DMS153 treated with DMSO at 0.1 percent for 48 hours (cell line): ENCODE measurements around the gene LRRC3B.
"Not testable (repeated sequence)": the region's sequence is repeated elsewhere in the genome, so short reads cannot be mapped to it uniquely, and the experiment has no call there.

ENCODE experiments used
- DNase-seq: peaks from one replicate; lab custom pipeline; 2025; ENCODE audit not compliant: unreplicated experiment; lab: John Stamatoyannopoulos, UW

The LRRC3B gene, protein sequence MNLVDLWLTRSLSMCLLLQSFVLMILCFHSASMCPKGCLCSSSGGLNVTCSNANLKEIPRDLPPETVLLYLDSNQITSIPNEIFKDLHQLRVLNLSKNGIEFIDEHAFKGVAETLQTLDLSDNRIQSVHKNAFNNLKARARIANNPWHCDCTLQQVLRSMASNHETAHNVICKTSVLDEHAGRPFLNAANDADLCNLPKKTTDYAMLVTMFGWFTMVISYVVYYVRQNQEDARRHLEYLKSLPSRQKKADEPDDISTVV

DNA sequence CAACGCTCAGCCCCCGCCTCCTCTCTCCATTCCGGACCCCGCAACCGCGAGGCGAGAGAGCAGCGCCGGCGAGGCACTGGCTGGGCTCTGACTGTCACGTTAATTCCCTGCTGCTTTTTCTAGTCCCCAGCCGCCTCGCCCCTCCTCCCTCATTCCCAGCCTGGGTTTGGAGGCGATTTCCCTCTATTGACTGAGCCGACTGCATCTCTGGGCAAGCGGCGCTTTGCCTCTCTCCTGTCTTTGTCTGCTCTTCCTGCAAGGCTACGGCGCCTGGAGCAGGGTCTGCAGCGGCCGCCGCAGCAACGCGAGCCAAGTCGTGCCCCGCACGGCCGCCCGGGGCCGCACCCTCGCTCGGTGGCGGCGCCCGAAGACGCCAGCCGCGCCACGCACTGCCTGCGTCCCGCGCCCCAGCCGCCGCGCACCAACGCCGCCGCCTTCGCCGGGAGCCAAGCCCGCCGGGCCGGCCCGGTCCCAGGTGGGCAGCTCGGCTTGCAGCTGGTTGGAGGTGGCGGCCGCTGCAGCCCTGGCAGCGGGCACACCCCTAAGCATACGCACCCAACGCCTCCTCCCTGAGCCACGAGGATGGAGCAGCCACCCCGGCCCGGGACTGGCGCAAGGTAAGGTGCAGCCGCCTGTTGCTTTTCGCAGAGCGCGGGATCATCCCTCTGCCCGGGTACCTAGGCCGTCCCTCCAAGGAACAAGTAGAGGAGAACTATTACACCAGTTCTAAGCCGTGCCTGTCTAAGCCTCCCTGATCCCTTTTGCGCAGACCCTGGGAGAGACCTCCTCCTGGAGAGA lies at the start of gene LRRC3B:
TSS of gene LRRC3B (plus strand) at position 152 of the 798 bp plus-strand sequence. CDS start 86,901 bp downstream, outside the sequence.
- DNase-seq, result no peak

DNA sequence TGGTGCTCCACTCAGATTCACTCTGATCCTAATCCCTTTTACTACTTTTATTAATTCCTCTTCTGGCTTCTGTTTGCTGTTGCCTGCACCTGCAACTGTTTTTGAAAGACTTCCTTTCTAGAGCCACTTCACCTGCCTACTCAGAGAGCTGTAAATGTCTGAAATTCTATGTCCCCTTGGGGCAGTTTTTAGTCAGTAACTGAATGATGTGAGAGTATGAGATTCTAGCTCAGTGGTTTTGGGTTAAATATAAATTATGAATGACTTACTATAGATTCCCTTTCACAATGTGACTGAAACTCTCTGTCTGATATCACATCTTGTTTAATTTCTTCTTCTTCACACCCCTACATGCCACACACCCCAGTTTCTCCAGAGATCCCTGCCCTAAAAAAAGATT lies 47.8 kb upstream of the LRRC3B start:
- no peak for DNase-seq

DNA sequence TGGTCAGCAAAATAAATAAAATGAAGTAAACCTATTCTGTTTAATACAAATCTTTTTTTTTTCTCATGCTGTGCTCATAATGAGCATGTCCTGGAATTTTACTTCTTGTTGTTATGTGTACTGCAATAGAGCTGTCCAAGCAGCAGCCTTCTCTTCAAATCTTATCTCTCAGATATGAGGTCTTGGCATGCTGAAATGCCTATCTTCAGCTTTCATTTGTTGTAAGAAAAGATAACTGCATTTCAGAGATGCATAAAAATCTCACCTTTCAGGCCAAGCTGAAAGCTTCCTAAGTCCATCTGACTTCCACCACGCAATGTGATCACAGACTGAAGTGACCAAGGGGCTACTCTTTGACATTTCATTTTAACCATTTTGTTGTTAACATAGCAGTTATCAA lies 43.5 kb upstream of the LRRC3B start:
- no peak for DNase-seq

DNA sequence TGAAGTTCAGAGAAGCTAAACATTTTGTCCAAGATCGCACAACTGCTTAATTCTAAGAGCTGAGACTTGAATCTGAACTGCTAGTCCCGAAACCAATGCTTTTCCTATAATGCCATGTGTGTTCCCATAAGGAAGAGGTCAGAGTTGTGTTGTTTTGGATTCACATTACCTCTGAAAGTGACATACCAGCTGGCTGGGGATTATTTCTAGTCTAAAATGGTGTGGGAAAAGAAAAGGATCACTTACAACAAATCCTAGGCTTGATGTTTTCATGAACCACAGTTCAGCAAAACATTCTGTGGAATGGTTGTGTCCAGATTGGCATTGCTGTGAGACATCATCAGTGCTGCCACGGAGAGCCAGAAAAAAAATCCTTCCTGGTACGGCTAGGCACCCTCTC lies 35.0 kb upstream of the LRRC3B start:
- DNase-seq, result no peak

DNA sequence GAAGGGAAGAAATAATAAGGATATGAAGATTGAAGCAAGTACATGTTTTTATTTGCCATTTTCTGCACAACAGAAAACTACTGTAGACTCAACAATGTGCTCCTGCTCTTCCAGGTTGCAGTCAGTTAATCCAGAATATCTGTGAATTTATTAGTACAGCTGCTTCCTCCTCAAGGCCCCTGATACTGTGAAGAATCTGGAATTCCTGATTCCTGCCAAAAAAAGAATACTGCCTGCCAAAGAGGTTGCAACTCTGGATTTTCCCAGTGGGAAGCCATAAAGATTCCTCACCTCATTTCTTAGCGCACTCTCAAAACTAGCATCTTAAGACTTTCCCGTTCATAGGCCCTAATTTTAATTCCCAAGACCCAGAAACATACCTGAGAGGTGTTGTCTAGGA lies 33.6 kb upstream of the LRRC3B start:
- DNase-seq, result no peak

DNA sequence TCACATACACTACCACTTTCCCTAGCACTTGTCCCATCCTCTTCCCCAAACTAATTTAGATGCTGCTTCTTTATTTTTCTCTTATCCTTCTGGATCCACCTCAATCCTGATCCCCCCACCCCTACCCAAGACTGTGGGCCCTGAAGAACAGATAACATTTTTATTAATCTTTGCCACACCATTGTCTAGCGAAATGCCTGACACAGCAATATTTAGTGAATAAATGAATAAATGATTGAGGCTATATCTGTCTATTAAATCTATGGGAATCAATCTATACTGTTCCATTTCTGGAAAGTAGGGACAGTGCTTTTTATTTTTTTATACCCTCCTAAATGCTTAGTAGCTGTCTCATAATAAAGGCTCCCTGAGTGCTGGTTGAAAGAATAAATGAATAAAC lies 32.9 kb upstream of the LRRC3B start:
- no peak for DNase-seq

DNA sequence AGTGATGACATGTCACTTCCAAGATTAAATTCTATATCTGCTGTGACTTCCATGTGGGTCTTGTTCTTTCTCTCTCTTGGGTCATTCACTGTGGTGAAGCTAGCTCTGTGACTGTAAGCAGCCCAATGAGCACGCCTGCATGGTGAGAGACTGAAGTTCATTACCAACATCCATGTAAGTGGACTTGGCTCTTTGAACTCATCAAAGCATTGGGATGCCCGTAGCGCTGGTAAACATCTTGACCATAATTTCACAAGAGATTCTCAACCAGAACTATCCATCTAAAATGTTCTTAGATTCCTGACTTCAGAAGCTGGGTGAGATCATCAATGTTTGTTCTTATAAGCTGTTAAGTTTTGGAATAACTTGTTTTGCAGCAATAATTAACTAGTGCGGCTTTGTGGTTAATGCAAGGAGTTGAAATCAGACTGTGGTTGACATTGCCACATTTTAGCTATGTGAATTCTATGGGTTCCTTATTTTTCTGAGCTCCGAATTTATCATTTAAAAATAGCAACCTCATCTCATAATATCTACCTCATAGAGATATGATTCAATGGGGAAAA lies 31.6 kb upstream of the LRRC3B start:
- no peak for DNase-seq

DNA sequence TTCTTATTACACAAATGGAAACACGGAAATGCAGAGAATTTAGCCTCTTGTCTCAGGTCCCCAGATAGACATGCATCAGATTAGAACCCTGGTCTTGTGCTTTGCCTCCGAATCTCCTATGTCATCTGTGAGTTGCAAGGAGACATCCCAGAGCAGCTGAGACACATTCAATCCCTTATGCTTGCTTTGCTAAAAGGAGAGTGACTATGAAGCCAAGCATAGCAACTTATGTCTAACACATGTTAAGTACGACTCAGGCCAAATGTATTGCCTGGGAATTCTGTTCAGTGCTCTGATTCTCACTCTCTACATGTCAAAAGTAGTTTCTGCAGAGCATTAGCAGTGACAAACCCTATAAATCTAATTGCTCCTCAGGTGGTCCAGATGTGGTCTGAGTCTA lies 30.6 kb upstream of the LRRC3B start:
- no peak for DNase-seq

DNA sequence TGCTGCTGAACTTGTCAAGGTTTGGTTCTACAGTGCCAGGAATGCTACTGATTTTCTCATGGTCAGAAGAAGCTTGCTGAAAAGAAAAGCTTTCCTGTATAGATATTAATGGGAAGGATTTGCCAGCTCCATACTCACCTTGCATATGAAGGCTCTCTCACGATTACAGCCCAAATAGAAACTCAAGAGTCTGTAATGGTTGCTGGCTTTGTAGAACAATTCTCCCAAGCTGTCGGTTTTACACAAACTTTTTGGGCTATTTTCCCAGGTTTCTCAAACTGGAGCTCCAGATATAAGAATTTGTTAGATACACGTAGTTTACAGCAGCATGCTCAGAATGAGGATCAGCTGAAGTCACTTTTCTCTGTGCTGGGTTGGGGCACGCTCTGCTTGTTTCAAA lies 30.1 kb upstream of the LRRC3B start:
- no peak for DNase-seq

DNA sequence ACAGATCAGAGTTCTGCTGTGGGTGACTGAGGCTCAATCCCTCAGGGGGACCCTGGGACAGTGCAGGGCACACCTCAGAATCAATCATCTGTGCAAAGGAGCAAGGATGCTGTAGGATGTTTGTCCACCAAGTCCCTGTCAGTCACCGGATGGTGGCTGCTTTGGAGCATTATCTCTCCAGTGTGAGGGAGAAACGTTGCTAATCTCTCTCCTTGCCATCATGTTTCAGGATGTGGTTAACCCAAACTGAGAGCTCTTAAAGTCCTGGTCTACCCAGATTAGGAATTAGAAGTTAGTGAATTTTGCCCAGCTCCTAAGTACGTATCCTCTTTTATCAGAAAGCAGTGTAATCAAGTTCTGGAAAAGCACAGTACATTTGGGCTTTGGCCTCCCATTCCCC lies 26.2 kb upstream of the LRRC3B start:
- no peak for DNase-seq

DNA sequence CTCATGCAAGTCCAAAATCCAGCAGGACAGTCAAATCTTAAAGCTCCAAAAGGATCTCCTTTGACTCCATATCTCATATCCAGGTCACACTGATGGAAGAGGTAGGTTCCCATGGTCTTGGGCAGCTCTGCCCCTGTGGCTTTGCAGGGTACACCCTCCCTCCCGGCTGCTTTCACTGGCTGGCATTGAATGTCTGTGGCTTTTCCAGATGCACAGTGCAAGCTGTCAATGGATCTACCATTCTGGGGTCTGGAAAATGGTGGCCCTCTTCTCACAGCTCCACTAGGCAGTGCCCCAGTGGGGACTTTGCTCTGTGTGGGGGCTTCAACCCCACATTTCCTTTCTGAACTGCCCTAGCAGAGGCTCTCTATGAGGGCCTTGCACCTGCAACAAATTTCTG lies 19.3 kb upstream of the LRRC3B start:
- DNase-seq, result not testable (repeated sequence)

DNA sequence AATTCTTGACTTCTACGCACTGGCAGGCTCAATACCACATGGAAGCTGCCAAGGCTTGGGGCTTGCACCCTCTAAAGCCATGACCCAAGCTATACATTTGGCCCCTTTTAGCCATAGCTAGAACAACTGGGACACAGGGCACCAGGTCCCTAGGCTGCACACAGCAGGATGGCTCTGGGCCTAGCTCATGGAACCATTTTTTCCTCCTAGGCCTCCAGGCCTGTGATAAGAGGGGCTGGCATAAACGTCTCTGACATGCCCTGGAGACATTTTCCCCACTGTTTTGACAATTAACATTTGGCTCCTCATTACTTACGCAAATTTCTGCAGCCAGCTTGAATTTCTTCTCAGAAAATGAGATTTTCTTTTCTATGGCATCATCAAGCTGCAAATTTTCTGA lies 18.8 kb upstream of the LRRC3B start:
- not testable (repeated sequence) for DNase-seq

DNA sequence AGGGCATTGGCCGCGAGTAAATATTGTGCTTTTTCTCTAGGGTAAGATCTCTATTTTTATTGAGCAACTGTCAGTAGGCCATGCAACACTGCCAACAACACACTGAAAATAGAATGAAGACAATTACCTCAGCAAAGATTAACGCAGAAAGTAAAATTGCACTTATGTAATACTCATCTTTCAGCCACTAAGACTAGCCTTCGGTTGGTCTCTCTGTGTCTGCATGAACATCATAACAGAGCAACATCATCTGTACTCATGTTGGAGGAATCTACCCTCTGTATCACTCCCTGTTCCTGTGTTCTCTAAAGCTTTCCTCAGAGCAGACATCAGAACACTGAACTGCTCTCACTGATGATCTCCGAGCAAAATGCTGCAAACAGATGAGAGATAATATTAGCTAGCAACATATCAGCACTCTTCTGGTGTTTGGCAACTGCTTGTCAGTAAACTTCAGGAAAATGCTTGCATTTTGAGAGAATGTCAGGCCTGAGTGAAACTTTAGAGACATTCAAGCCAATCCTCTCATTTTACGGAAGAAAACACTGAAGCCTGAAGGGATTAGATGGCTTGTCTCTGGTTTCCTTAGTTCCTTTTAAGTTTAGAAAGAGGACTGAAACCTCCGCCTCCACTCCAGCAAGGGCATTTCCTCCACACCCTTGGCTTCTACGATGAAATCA lies 8.4 kb upstream of the LRRC3B start:
- DNase-seq, result no peak

DNA sequence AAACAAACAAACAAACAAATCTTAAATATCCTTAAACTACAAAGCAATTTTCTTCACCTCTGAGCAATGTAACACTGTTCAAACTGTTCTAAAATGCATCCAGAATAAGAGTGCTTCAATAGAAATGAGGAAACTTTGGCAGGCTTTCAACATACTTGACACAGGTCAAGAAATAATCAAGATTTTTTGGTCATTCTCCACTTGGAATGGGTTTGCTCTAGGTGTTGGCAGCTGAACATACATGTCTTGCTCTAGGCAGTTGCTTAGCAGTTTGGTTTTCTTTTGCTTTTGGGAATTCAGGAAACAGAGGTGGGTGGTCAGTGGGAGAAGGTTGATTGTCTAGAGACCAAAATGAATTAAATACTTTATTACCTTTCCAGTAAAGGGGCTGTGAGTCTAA lies 1.4 kb upstream of the LRRC3B start:
- no peak for DNase-seq

DNA sequence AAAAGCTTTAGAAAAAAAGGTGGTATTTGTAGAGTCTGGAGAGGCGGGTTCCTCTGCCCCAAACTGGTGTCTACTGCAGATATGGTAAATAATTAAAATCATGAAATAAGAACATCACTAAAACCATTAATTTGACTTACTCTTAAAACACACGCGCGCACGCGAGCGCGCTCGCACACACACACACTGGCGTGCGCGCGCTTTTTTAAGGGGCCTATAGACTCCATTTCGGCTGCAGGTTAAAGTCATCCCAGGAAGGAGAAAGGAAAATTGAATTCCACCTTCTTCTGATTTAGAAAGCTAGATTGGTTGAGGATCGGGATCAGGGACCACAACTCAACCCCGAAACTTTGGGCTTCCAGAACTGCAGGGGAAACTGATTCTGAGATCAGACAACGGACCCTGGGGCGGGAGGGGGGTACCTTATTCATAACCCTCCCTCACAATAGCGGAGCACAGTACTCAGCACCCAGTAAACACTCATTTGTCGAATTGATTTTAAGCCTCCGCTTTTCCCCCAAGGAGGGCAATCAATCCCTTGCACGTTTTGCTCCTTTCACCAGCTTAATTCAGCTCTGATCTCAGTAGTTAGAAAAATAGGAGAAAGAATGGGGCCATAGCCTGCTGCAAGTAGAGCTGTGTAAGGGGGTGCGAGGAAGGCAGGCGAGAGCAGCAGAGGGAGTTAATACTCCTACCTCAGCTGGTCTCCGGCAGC lies 509 bp upstream of the LRRC3B start:
- no peak for DNase-seq

DNA sequence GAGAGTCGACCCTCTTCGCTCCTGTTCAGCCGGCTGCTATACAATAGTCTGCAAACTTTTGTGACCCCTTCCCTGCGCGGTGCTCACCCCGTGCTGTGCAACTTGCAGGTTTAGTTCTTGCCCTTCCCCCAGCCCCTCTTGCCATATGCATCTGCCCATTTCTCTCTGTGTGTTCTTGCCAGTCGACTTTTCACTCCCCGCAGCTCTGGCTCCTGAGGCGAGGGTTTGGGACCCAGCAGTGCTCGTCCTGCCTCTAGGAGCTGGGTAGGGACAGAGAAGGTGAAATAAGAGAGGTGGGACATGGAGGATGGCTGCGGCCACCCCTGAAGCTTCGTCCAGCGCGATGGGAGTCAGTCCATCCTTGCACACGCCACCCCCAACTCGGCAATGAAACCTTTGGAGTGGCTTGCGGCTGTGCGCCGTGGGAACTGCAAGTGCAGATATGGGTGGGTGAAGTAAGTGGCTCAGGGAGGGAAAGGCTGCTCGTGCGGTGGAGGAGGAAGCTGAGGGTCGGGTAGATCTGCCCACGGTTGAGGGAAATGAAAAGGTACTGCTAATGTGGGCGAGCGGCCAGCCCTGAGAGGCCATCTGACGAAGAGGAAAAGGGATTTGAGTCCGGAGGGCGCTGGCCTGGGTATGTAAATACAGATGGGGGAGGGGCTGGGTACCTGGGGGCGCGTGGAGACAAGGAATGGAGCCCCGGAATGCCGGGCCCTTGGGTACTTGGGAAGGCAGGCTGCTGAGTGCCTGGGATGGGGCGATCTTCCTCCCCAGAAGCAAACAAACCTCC lies 1.0 kb downstream of the LRRC3B start:
- DNase-seq, result no peak

DNA sequence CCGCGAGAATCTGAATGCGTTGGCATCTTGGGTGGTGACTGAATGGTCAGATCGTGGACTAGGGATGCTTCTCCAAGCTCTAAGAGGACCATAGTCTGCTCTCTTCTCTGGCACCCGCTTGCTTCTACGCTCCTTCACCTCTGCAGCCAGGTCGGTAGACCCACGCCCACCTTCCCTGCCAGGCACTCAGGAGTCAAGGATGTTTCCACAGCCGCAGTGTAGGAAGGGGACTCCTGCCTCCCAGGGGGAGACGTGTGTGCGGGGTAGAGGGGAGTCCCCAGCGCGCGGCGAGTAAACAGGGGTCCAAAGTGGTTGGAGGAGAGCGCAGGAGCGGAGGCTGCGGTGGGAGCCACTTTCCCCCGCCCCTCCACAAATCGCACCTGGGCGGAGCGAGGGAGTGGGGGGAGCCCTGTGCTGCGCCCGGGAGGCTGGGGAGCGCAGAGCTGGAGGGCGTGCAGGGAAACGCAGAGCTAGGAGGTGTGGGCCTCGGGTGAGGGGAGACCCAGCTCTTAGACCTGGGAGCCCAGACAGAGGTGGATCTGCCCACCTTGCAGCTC lies 1.7 kb downstream of the LRRC3B start:
- no peak for DNase-seq

DNA sequence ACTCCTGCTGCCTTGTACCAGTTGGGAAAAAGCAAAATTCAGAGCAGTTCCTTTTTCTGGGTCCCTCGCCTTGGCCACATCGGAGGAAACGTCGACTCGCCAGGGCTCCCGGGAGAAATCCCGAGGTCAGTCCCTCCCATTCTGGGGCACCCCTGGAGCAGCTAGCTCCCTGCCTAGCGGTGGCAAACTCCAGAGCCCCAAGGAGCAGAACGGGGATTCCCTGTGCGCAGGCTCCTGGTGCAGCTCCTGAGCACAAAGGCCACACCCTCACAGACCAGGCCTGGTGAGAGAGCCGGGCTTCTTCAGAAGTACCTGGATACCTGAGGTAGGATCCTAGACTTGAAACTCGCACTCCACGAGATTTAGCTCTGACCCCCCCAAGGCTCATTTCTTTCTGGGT lies 2.6 kb downstream of the LRRC3B start:
- no peak for DNase-seq

DNA sequence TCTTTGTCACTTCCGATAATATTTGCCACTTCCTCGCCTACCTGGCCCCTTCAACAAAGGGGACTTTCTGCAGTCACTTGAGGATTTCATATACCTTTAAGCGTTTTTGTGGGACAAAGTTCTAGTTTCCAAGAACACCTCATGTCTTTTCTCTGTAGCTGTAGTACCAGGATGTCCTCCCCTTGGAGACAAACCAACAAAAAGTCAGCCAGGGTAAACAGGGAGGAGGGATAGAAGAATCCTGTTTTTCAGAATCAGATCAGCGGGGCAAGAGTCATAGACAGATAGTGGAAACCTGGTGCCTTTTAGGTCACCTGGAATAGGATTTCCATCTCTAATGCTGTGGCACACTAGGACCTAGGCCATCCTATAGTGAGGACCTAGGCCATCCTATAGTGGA lies 4.5 kb downstream of the LRRC3B start:
- DNase-seq, result no peak

DNA sequence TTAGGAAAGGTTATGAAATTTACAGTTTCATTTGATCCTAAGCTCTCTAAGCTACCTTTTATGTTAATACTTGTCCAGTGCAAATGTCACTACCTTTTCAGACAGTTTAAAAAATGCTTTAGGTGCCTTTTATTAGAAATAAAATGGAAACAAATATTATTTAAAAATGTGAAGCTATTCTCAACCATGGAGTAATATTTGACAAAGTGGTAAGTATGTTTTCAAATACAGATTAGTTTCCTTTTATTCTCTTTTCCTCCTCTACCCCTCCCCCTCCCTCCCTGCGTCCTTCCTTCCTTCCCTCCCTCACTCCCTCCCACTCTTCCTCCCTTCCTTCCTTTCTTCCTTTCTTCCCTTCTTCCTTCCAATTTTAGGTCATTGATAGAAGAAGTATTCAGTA lies 6.3 kb downstream of the LRRC3B start:
- DNase-seq, result no peak
